ENCODE data around the gene TXNDC11. TPM values are rescaled to one million over a fixed set of nuclear protein-coding genes. Genes with fewer than 3 reads are reported as not detected.

Gene TXNDC11
- total and polyA plus RNA-seq, 9 of the 15 experiments (the other 6 are each of a cell fraction or from before 2014, with no cell fraction given) = 0.66 to 32.6 (median 26.2) TPM

- Histone ChIP-seq H3K9me3 (replicated peaks; ENCODE audit: control insufficient read depth, insufficient read depth, low read depth, low read length) (no peaks in the 10 kb centered on the region), H3K36me3 (ENCODE audit: control insufficient read depth, insufficient read depth, low read length) (no peaks in the 10 kb centered on the region), H3K9me1 (ENCODE audit: control insufficient read depth, insufficient read depth, low read length) (no peaks in the 10 kb centered on the region), H3K9ac (ENCODE audit: insufficient read depth in 1 of 2, low read depth in 2 of 2, low read length in 2 of 2) (no peak overlapping the region), H3K79me2 (ENCODE audit: control insufficient read depth, insufficient read depth, low read length) (no peaks in the 10 kb centered on the region), H4K20me1 (replicated peaks; ENCODE audit: control insufficient read depth, insufficient read depth, low read length) (0 out of 2 replicates have a peak, but pooled peaks cover 6% of the 10 kb centered on the region), H3K4me2 (ENCODE audit: insufficient read depth, low read length) (no peak overlapping the region), H3K4me3 (no peak overlapping the region), H3K27ac (ENCODE audit: extremely low read depth, low read depth, low read length) (no peak overlapping the region), H3K4me1 (replicated peaks in 1 of 2; ENCODE audit: control insufficient read depth in 2 of 2, insufficient read depth in 2 of 2, low read length in 2 of 2) (peaks cover 0 to 10% of the 10 kb centered on the region in 2 experiments; a peak in 3 of 5 replicates), H2AFZ (ENCODE audit: low read depth, low read length) (no peak overlapping the region), H3K27me3 (ENCODE audit: control insufficient read depth in 2 of 2, insufficient read depth in 2 of 2, low read length in 2 of 2) (peaks cover 3 to 38% of the 10 kb centered on the region in 2 experiments; a peak in 4 of 5 replicates)
- 23% methylated on average over 3 of the region's 4 CpGs for WGBS (ENCODE audit: insufficient coverage, low coverage, missing lambda C conversion rate)
- CTCF ChIA-PET (ENCODE audit: low intra/inter-chr PET ratio) = no interaction called here
- FAIRE-seq = no peak
- BruUV-seq (replicated peaks) = no TSS peak
- intact Hi-C loops (cut with micrococcal nuclease) = no loop called here
- POLR2A ChIA-PET = interaction anchor here (2.2 kb wide), 1 partner anchor 11 kb away, joined by 8 read pairs; no protein-coding TSS in a partner anchor
- no peak for DNase-seq (ENCODE audit: extremely low read depth in 1 of 4, low spot score in 3 of 4)
- in situ Hi-C loops (cut with MboI) = no loop called here
- no peak for ATAC-seq
- TF ChIP-seq SRF (CRISPR knock-in tag; IDR thresholded peaks at IDR 0.05) (no peak), MAFF (IDR thresholded peaks at IDR 0.05; ENCODE audit: low read length) (no peak), MEF2D (tag; conservative IDR thresholded peaks at IDR 0.05; ENCODE audit: low read depth) (no peak), ZNF764 (CRISPR knock-in tag; IDR thresholded peaks at IDR 0.05; ENCODE audit: low read depth) (no peak), ZNF217 (CRISPR knock-in tag; IDR thresholded peaks at IDR 0.05) (no peak), HNRNPK (IDR thresholded peaks at IDR 0.05; ENCODE audit: low read depth, low read length, poor library complexity, severe bottlenecking) (no peak), REST (IDR thresholded peaks at IDR 0.05; ENCODE audit: borderline replicate concordance) (no peak), REST (CRISPR knock-in tag; IDR thresholded peaks at IDR 0.05; ENCODE audit: low read depth) (no peak), SOX6 (IDR thresholded peaks at IDR 0.05) (no peak), ZBTB11 (CRISPR knock-in tag; IDR thresholded peaks at IDR 0.05) (no peak), BMI1 (IDR thresholded peaks at IDR 0.05; ENCODE audit: low read length) (no peak), ZFP30 (CRISPR knock-in tag; IDR thresholded peaks at IDR 0.05; ENCODE audit: borderline replicate concordance) (no peak)
Observed at GRCh38 chr16:11638140-11638539, 104.5 kb downstream of the TXNDC11 start.
